Measurements from ENCODE around the gene COL8A1.

The COL8A1 gene

DNA sequence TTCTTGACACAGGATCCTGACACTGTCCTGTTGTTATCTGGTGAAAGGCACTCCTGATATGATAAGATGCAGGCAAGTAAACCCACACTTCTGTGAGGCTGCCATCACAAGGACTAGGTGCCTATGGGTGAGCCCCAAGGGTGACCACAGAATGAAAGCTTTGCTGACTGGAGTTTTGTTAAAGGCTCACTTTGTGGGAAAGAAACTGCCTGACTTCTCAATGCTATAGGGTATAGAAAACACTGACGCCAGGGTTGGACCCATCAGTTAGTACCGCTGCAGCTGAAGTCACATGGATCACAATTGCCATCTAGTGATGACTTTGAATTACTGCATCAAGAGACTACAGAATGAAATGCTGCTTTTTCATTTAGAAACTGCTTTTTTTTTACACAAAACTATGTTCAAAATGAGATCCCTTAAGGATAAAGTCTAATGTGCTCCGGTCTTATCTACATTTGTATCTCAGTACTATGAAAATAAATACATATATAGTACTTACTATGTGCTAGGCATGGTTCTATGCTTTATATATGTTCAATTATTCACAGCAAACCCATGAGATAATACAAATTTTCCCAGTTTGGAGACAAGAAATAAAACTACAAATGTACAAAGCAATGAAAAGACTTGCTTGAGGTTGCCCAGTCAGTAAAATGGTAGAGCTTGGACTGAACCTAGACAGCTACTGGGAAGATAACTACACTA, 115.0 kb downstream of the COL8A1 start:
- no peak for DNase-seq (ENCODE audit: low read depth in 2 of 2, low spot score in 1 of 2)

DNA sequence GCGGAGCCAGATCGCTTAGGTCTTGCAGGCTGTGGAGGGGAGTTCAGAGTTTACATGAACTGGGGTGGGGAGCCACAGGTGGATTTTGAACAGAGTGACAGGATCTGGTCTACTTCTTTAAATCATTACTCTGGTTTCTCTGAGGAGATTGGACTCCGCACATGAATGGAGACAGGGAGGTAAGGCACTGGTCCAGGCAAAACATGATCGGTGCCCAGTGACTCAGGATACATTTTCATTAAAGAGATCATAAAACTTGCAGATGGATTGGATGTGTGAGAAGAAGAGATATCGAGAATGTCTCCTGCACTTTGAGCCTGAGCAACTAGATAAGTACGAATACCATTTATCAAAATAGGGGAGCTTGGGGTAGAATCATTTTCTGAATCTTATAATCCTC, 117.4 kb downstream of the COL8A1 start:
- no peak for DNase-seq (ENCODE audit: low read depth in 2 of 2, low spot score in 1 of 2)

DNA sequence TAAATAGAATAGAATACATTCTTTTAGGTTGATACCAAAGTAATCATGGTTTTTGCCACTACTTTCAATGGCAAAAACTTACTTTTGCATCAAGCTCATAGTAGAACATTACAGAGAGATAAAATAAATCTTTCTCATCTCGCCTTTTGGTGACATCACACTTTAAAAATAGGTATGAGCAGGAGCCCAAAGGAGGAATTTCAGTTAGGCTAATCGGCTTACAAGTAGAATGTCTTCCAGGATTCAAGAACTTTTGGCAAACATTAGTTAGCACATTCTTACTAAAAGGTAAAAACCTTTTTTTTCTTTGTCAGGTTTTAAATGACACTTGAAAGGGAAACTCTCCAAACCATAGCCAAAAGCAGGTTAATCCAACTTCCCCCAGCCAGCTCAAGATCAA, 119.6 kb downstream of the COL8A1 start:
- DNase-seq (ENCODE audit: low read depth in 2 of 2, low spot score in 1 of 2): no peak

DNA sequence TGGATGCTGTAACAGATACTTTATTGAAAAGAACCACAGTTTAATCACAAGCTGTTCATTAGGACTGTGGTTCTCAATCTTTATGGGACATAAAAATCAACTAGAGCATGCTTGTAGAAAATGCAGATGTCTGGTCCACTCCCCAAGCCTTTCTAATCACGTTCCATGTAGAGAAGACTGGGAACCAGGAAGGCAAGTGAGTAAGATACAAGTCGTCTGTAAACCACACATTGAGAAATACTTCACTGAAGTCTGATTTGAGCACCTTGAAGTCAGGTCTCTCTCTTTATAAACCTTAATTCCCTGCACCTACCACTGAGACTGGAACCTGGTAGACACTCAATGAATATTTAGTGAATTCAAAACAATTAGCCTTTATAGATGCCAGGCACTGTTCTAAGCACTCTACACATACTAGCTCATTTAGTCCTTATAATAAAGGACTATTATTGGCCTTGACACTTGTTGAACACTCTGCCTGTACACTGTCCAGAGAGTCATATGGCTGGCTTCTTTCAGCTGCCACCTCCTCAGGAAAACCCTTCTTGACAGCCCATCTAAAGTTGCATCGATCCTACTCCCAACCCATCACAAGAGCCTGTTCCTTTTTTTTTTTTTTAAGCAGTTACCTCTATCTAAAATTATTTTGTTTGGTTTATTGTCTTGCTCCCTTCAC, 120.2 kb downstream of the COL8A1 start:
- DNase-seq (ENCODE audit: low read depth in 2 of 2, low spot score in 1 of 2): no peak

DNA sequence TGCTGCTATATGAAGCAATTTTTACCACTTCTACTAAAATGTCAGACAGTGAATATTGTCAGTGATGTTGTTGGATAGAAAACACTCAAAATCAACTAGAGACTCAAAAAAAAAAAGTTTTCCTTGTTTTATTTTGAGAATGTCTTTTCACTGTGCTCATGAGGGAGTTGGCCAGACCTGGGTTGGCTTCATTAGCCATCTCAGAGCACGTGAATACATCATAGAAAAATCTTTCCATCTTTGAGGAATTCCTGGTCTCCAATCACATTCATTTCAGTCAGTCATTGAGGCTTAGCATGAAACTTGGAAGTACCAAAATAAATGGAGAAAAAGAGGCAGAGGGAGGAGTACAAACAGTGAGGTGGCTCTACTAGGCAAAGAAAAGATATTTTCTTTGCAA, 121.6 kb downstream of the COL8A1 start:
- no peak for DNase-seq (ENCODE audit: low read depth in 2 of 2, low spot score in 1 of 2)

DNA sequence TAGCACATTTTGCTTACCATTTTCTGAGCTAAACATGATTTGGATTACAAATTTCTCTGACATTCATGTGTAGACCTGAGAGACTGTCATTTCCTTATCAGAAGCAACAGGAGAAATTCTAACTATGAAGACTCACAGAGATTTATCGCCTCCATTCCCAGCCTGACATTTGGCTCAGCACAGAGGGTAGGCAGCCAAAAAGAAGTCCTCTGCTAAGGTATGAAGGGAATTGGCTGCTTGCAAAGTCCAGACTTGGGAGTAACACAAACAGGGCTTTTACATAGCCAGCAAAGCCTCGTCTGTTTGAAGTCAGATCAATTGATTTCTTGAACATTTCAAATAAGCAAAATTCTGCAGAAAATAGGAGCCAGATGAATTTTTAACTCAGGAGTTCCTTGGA, 122.2 kb downstream of the COL8A1 start:
- DNase-seq (ENCODE audit: low read depth in 2 of 2, low spot score in 1 of 2): no peak

DNA sequence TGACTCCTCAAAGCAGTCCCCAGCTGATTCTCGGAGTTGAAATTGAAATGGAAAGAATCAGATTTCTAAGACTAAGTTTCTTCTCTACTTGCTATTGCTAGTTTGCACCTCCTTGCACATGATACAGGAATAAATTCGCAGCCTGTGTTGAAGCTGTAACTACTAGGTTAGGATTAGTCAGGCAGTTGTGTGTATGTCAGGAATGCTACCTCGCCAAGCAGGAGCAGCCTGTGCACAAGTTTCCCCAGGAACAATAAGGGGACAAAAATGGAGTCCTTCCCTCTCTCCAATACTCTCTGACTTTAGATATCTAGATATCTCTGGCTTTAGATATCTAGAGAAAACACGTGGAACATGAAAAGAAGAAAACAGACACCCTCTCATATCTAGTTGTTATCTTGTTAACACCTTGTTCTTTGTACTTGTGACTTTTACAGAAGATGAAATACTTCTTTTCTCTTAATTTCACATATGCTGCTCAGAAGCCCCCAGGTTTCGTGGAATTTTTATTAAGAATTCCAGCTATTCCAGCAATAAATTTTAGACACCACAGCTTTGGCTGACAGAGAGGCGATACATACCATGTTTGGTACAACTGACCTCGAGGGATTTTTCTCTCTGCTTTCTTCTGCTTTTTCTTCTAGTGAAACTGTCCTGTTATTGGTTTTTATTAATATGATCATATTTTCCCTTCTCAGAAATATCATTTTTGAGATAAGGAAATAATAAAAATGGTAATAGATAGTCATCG, 123.2 kb downstream of the COL8A1 start:
- no peak for DNase-seq (ENCODE audit: low read depth in 2 of 2, low spot score in 1 of 2)

DNA sequence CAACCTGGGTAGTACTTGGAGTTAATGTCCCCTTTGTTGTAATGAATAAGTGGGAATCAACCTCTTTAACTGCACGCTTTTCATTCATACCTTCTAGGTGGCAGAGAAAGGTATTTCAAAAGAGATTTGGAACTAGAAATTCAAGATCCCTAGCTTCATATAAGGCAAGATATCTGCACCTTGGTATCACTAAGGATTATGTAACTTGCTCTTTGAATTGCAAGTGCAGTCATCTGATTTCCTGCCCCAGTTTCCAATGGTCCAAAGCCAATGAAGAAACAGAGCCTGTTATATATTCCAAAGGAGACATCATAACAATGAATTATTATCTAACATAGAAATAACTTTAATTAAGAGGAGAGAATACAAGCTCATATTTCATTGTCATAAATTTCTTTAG, 124.5 kb downstream of the COL8A1 start:
- no peak for DNase-seq (ENCODE audit: low read depth in 2 of 2, low spot score in 1 of 2)

DNA sequence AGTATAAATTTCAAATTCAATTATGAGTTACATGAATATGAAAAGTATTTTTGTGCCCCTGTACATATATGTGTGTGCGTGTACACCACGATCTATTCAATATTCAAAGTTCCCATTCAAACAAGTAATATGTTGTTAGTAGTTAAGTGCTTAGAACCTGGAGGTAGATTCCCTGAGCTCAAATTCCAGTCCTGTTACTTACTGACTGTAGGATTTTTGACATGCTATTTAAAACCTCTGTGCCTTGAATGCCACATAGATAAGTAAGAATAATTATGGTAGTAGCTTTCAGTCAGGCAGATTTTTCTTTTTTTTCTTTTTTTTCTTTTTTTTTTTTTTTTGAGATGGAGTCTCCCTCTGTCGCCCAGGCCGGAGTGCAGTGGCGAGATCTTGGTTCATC, 126.0 kb downstream of the COL8A1 start:
- DNase-seq (ENCODE audit: low read depth in 2 of 2, low spot score in 1 of 2): no peak

DNA sequence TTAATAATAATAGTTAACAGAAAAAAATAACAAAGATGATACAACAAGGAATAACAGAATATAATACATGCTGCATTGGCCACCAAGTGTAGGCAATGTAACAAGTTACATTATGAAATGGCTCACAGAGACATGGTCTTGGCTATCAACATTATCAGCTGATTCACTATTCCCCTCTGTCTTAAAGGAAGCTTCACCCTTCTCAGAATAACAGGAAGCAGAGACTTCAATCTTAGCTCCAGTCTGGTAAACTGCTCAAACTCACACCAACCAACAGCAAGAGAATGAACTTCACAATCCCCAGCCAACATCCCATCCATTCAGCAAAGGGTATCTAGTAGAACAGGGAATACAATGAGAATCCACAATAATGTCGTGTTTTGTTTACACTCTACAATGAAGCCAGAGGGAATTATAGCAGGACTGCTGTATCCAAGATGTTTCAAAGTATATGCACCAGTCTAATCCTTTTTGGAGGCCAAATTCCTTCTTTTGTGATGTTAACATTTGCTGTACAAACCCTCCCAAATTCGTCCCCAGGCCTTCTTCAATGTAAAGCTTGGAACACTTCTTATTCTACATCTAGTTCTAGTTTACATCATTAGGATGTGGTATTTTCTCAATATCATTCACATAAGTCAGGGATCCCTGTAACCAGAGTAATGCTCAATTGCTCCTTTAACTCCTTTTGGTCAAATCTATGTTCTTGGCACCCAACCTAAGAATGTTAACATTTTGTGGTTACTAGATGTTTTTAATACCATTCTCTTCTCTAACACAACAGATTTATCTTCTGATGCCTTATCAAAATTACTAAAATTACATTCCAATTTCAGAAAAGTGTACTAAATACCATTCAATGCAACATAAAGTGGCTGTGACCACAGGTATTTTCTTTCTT, 126.9 kb downstream of the COL8A1 start:
- no peak for DNase-seq (ENCODE audit: low read depth in 2 of 2, low spot score in 1 of 2)

DNA sequence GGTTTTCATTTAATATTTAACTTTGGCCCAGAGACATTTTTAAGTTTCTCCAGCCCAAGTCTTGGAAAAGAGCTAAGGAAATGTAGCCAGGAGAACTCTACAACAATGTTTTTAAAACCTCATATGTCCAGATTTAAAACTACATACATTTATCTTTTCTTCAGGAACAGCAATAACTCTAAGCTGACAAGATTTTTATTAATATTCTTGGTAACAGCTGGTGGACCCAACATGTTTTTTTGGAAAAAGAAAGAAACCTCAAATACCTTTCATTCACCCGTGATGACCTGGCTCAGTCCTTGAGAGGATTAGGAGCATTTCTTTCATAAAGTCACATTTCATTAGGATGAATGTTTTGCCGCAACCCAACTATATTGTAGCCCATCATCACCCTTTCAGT, 128.9 kb downstream of the COL8A1 start:
- DNase-seq (ENCODE audit: low read depth in 2 of 2, low spot score in 1 of 2): no peak

DNA sequence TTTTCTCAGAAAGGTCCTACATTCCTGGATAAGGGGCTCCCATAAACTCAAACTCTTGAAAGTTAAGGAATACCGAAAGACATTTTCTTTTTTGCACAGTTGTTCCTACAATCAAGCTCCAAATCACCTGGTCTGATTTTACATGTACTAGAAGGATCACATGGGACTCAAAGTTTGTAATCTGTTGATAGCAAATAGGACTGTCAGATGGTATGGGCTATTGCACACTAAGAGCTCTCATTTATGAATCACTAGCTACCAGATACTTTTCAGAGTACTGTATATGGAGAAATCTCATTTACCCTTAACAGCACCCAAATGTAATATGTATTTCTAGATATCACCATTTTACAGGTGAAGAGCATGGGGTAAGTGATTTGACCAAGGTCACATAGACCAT, 129.7 kb downstream of the COL8A1 start:
- DNase-seq (ENCODE audit: low read depth in 2 of 2, low spot score in 1 of 2): no peak

DNA sequence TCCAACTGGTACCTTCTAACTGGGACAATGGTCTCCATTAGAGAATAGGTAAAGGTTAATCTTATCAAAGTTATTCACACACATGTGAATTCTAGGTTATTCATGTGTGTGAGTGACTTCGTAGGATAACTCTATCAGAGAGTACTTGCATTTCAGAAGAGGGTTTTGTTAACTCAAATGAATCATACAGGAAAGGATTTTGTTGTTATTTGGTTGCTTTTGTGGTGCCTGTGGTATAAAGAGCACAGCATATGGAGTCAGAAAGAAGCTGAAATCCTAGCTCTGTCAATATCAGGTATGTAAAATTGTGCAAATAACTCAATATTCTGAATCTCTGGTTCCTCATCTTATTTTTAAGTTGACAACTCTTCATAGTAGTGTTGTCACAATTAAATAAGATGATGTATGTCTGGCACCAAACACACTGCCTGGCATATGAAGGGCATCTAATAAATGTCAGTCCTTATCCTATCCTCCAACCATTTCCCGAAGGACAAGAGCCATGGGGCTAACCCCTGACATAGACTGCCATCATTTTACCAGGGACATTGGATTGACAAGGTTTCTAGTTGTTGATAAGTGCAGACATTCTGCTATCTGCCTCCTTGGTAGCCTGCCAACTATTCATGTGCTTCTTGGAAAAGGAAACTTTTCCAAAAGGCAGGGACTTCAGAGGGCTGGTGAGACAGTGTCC, 130.6 kb downstream of the COL8A1 start:
- no peak for DNase-seq (ENCODE audit: low read depth in 2 of 2, low spot score in 1 of 2)

DNA sequence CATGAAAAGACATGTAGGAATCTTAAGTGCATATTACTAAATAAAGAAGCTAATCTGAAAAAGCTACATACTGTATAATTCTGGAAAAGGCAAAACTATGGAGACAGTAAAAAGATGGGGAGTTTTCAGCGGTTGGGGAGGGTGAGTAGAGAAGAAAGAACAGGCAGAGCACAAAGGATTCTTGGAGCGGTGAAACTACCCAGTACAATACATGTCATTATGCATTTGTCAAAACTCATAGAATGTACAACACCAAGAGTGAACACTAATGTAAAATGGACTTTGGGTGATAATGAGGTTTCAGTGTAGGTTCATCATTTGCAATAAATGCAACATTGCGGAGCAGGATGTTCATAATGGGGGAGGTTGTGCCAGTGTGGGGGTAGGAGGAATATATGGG, 133.8 kb downstream of the COL8A1 start:
- DNase-seq (ENCODE audit: low read depth in 2 of 2, low spot score in 1 of 2): no peak

DNA sequence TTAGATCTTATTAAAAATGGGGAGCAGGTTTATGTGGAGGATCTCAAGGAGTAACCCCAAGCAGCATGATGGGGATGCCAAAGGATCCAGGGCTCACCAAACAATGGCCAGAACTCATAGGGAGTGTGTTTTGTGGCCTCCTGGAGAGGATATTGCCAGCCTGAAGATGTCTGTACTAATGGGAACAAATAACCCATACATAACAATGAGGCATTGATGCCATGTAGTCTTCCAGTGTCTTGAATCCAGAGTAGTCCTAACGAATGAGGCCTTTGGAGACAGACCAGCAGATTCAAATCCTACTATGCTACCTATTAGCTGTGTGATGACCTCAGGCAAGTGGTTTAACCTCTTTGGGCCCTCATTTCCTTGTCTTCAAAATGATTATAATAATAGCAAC, 134.3 kb downstream of the COL8A1 start:
- DNase-seq (ENCODE audit: low read depth in 2 of 2, low spot score in 1 of 2): no peak

DNA sequence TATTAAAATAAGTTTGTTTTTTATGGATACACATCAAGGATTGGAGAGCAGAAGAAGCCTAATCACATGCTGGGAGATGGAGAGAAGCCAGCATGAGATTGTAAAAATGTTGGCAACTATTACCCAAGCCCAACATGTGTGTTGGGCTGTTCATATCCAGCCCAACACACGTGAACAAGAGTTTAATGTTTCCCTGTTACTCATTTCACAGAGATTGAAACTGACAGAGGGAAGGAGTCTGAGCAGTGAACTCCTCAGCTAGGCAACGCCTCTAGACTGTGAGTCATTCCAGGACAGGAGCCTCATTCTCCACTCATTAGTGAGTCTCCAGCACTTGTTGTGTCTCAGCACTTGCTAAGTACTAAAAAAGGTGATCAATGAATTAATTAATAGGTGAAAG, 136.1 kb downstream of the COL8A1 start:
- no peak for DNase-seq (ENCODE audit: low read depth in 2 of 2, low spot score in 1 of 2)

DNA sequence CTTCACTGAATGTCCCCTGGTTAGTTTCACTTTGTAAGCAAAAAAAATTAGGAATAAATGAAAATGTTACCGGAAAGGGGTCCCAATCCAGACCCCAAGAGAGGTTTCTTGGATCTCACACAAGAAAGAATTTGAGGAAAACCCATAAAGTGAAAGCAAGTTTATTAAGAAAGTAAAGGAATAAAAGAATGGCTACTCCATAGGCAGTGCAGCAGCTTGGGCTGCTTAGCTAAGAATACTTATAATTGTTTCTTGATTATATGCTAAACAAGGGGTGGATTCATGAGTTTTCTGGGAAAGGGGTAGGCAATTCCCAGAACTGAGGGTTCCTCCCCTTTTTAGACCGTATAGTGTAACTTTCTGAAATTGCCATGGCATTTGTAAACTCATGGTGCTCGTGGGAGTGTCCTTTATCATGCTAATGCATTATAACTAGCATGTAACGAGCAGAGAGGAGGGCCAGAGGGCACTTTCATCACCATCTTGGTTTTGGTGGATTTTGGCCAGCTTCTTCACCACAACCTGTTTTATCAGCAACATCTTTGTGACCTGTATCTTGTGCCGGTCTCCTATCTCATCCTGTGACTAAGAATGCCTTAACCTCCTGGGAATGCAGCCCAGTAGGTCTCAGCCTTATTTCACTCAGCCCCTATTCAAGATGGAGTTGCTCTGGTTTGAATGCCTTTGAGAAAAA, 138.3 kb downstream of the COL8A1 start:
- no peak for DNase-seq (ENCODE audit: low read depth in 2 of 2, low spot score in 1 of 2)

DNA sequence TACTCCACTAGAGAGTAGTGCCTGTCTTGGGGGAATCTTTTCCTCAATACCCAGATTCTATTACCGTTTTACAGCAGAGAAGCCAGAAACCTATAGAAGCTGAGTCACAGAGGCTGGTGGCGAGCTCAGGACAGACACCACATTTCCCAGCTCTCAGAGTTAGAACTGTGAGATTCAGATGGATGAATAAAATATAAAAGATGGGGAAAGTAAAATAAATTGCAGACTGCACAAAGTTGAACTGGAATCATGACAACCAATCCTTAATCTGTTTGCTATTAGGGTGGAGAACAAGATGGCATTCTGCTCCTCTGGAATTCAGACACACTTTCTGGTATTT, 138.8 kb downstream of the COL8A1 start:
- no peak for DNase-seq (ENCODE audit: low read depth in 2 of 2, low spot score in 1 of 2)

DNA sequence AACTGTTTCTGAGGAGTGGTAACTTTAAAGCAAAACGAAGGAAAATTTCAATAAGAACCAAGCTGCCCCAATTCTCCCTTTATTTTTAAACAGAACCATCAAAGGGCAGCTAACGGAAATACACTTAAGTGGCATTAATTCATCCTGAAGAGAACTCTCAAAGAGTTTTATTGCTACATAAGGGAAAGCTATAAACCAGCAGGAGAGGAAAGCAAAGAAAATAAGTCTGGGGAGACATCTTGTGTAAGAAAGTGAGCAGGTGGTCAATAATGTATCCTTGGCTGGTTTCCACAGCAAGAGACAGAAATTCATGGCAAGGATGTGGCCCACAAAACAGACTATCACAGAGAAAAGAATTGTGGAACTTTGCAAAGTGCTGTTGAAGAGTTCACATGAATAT, 139.3 kb downstream of the COL8A1 start:
- no peak for DNase-seq (ENCODE audit: low read depth in 2 of 2, low spot score in 1 of 2)

DNA sequence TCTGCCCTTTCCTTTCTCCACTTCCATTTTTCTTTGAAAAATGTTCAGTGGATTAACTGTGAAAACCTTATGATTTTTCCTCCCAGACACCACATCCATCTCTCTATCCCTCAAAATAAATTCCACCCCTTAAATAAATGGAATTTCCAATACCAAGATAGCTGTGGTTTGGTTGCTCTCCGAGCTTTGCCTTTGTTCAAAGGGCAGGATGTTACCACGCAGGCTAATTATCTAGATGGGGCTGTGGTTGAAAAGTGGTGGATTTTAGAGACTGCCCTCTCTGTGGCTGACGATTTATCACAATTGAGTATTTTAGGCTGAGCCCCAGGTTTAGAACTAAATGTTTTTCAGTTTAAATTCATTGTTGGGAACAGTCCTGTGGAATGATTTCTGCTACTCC, 142.4 kb downstream of the COL8A1 start:
- no peak for DNase-seq (ENCODE audit: low read depth in 2 of 2, low spot score in 1 of 2)

Data from stimulated activated CD8-positive, alpha-beta memory T cell treated with anti-CD3 and anti-CD28 coated beads, Interleukin-4, amount 100 ng/mL, for 1 hour (primary cell).